Measurements from ENCODE around the gene DMRTC1B. TPM values are rescaled to one million over a fixed set of nuclear protein-coding genes. Genes with fewer than 3 reads are reported as not detected.
"Not testable (repeated sequence)": the region's sequence is repeated elsewhere in the genome, so short reads cannot be mapped to it uniquely, and the experiment has no call there.

Gene DMRTC1B
- total and polyA plus RNA-seq, 2 experiments from 2014 or later, result not detected

DNA sequence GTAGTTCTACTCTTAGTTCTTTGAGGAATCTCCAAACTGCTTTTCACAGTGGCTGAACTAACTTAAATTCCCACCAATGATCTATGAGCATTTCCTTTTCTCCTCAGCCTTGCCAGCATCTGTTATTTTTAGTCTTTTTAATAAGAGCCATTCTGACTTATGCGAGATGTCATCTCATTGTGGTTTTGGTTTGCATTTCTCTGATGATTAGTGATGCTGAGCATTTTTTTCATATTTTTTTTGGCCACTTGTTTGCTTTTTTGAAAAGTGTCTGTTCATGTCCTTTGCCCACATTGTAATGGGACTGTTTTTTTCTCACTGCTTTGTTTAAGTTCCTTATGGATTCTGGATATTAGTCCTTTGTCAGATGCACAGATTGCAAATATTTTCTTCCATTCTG is 41.1 kb upstream of the DMRTC1B start:
- H3K27ac Mint-ChIP-seq, result no peak overlapping the region
- no peak overlapping the region for H3K4me3 ChIP-seq
- H3K27me3 ChIP-seq (ENCODE audit: insufficient read depth), result no peaks in the 10 kb centered on the region
- no peak overlapping the region for H3K4me2 ChIP-seq
- no peaks in the 10 kb centered on the region for H3K9me3 Mint-ChIP-seq
- H3K79me2 ChIP-seq (replicated peaks; ENCODE audit: insufficient read depth), result no peaks in the 10 kb centered on the region
- TF ChIP-seq ZNF331 (CRISPR knock-in tag; IDR thresholded peaks at IDR 0.05; ENCODE audit: low read depth), result no peak
- TF ChIP-seq, protein P1, sequence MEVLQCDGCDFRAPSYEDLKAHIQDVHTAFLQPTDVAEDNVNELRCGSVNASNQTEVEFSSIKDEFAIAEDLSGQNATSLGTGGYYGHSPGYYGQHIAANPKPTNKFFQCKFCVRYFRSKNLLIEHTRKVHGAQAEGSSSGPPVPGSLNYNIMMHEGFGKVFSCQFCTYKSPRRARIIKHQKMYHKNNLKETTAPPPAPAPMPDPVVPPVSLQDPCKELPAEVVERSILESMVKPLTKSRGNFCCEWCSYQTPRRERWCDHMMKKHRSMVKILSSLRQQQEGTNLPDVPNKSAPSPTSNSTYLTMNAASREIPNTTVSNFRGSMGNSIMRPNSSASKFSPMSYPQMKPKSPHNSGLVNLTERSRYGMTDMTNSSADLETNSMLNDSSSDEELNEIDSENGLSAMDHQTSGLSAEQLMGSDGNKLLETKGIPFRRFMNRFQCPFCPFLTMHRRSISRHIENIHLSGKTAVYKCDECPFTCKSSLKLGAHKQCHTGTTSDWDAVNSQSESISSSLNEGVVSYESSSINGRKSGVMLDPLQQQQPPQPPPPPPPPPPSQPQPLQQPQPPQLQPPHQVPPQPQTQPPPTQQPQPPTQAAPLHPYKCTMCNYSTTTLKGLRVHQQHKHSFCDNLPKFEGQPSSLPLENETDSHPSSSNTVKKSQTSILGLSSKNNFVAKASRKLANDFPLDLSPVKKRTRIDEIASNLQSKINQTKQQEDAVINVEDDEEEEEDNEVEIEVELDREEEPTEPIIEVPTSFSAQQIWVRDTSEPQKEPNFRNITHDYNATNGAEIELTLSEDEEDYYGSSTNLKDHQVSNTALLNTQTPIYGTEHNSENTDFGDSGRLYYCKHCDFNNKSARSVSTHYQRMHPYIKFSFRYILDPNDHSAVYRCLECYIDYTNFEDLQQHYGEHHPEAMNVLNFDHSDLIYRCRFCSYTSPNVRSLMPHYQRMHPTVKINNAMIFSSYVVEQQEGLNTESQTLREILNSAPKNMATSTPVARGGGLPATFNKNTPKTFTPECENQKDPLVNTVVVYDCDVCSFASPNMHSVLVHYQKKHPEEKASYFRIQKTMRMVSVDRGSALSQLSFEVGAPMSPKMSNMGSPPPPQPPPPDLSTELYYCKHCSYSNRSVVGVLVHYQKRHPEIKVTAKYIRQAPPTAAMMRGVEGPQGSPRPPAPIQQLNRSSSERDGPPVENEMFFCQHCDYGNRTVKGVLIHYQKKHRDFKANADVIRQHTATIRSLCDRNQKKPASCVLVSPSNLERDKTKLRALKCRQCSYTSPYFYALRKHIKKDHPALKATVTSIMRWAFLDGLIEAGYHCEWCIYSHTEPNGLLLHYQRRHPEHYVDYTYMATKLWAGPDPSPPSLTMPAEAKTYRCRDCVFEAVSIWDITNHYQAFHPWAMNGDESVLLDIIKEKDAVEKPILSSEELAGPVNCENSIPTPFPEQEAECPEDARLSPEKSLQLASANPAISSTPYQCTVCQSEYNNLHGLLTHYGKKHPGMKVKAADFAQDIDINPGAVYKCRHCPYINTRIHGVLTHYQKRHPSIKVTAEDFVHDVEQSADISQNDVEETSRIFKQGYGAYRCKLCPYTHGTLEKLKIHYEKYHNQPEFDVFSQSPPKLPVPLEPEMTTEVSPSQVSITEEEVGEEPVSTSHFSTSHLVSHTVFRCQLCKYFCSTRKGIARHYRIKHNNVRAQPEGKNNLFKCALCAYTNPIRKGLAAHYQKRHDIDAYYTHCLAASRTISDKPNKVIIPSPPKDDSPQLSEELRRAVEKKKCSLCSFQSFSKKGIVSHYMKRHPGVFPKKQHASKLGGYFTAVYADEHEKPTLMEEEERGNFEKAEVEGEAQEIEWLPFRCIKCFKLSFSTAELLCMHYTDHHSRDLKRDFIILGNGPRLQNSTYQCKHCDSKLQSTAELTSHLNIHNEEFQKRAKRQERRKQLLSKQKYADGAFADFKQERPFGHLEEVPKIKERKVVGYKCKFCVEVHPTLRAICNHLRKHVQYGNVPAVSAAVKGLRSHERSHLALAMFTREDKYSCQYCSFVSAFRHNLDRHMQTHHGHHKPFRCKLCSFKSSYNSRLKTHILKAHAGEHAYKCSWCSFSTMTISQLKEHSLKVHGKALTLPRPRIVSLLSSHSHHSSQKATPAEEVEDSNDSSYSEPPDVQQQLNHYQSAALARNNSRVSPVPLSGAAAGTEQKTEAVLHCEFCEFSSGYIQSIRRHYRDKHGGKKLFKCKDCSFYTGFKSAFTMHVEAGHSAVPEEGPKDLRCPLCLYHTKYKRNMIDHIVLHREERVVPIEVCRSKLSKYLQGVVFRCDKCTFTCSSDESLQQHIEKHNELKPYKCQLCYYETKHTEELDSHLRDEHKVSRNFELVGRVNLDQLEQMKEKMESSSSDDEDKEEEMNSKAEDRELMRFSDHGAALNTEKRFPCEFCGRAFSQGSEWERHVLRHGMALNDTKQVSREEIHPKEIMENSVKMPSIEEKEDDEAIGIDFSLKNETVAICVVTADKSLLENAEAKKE (CRISPR knock-in tag; IDR thresholded peaks at IDR 0.05), result no peak
- H3K4me1 ChIP-seq (ENCODE audit: insufficient read depth), result peaks cover 4% of the 10 kb centered on the region; the same call in 1 of the 2 replicates
- H3K27me3 Mint-ChIP-seq (ENCODE audit: insufficient read depth, low read depth, poor library complexity), result peaks cover 2% of the 10 kb centered on the region
- H3K27ac ChIP-seq (ENCODE audit: low read depth), result no peak overlapping the region
- H3K4me1 Mint-ChIP-seq, result peaks cover 18% of the 10 kb centered on the region
- no peak for ATAC-seq
- H3F3A ChIP-seq (replicated peaks; ENCODE audit: low read depth), result no peaks in the 10 kb centered on the region
- no peaks in the 10 kb centered on the region for H3K9me2 ChIP-seq (ENCODE audit: insufficient read depth)
- H3K36me3 Mint-ChIP-seq (ENCODE audit: low read depth), result no peaks in the 10 kb centered on the region
- H3K4me3 Mint-ChIP-seq, result no peak overlapping the region
- H3K36me3 ChIP-seq (ENCODE audit: insufficient read depth), result no peaks in the 10 kb centered on the region
- no peak for DNase-seq (ENCODE audit: low spot score)
- H2AFZ ChIP-seq, result no peak overlapping the region
- no peaks in the 10 kb centered on the region for H4K20me1 ChIP-seq (replicated peaks; ENCODE audit: insufficient read depth)

DNA sequence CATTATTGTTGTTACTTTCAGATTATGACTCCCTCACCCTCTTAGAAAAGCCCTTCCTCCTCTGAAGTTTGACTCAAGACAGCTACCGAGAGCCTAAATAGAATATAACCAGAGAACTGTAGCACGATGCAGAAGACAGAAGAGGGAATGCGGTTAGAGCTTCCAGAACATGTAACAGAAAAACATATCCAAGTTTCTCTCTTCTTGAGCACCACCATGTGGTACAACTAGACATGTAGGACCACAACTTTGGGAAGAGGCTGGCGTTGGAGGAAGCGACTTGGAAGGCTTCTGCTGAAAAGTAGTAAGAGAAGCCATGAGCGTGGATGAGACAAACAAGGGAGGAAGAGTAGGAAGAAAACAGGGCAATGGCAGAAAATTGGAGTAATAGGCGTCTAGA is 31.1 kb upstream of the DMRTC1B start:
- not testable (repeated sequence) for H3F3A ChIP-seq (replicated peaks; ENCODE audit: low read depth); H3K4me3 Mint-ChIP-seq; H3K27me3 Mint-ChIP-seq (ENCODE audit: insufficient read depth, low read depth, poor library complexity); H3K4me2 ChIP-seq; H3K36me3 Mint-ChIP-seq (ENCODE audit: low read depth); H3K9me2 ChIP-seq (ENCODE audit: insufficient read depth); H3K27me3 ChIP-seq (ENCODE audit: insufficient read depth); DNase-seq (ENCODE audit: low spot score); H3K27ac Mint-ChIP-seq; H3K4me3 ChIP-seq; ATAC-seq; H2AFZ ChIP-seq; H3K79me2 ChIP-seq (replicated peaks; ENCODE audit: insufficient read depth); H4K20me1 ChIP-seq (replicated peaks; ENCODE audit: insufficient read depth); H3K9me3 Mint-ChIP-seq; H3K27ac ChIP-seq (ENCODE audit: low read depth); H3K4me1 ChIP-seq (ENCODE audit: insufficient read depth); H3K36me3 ChIP-seq (ENCODE audit: insufficient read depth); H3K4me1 Mint-ChIP-seq

DNA sequence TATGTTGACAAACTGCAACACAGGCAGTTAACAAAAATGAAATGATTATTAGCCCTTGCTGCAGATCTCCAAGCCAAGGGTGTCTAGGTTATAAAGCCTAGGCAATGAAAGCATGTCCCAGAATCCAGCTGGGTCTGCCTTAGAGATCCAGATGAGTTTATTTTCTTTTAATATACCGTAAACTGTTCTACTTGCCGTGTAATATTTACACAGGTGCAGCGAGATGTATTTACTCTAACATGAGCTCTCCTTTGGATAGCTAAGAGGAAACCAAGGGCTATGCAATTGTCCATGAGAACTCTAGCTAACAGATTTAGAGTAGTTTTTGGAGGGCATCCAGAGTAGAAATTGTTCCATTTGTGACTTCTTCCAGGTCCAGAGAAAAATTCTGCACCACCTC is 28.1 kb upstream of the DMRTC1B start:
- H3K36me3 ChIP-seq (ENCODE audit: insufficient read depth); H3K4me1 Mint-ChIP-seq; H3F3A ChIP-seq (replicated peaks; ENCODE audit: low read depth); H2AFZ ChIP-seq; ATAC-seq; H3K27me3 Mint-ChIP-seq (ENCODE audit: insufficient read depth, low read depth, poor library complexity); H3K4me2 ChIP-seq; H4K20me1 ChIP-seq (replicated peaks; ENCODE audit: insufficient read depth); H3K4me3 Mint-ChIP-seq; H3K4me3 ChIP-seq; H3K27me3 ChIP-seq (ENCODE audit: insufficient read depth); H3K27ac ChIP-seq (ENCODE audit: low read depth); DNase-seq (ENCODE audit: low spot score); H3K79me2 ChIP-seq (replicated peaks; ENCODE audit: insufficient read depth); H3K9me3 Mint-ChIP-seq; H3K27ac Mint-ChIP-seq; H3K36me3 Mint-ChIP-seq (ENCODE audit: low read depth); H3K4me1 ChIP-seq (ENCODE audit: insufficient read depth); H3K9me2 ChIP-seq (ENCODE audit: insufficient read depth): not testable (repeated sequence)

DNA sequence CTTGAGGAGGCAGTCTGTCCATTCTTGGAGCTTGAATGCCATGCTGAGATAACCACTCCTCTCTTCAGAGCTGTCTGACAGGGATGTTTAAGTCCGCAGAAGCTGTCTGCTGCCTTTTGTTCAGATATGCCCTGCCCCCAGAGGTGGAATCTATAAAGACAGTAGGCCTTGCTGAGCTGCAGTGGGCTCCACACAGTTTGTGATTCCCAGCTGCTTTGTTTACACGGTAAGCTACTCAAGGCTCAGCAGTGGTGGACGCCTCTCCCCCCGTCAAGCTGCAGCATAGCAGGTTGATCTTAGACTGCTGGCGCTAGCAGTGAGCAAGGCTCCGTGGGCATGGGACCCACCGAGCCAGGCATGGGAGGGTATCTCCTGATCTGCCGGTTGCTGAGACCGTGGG is 16.2 kb upstream of the DMRTC1B start:
- peak; percentile 33 for ATAC-seq
- H3K4me1 Mint-ChIP-seq; H3K9me2 ChIP-seq (ENCODE audit: insufficient read depth); H3K4me3 ChIP-seq; DNase-seq (ENCODE audit: low spot score); H3K79me2 ChIP-seq (replicated peaks; ENCODE audit: insufficient read depth); H3K27me3 Mint-ChIP-seq (ENCODE audit: insufficient read depth, low read depth, poor library complexity); H3K27ac ChIP-seq (ENCODE audit: low read depth); H3K4me3 Mint-ChIP-seq; H3K4me1 ChIP-seq (ENCODE audit: insufficient read depth); H4K20me1 ChIP-seq (replicated peaks; ENCODE audit: insufficient read depth); H3F3A ChIP-seq (replicated peaks; ENCODE audit: low read depth); H2AFZ ChIP-seq; H3K36me3 ChIP-seq (ENCODE audit: insufficient read depth); H3K36me3 Mint-ChIP-seq (ENCODE audit: low read depth); H3K27me3 ChIP-seq (ENCODE audit: insufficient read depth); H3K4me2 ChIP-seq; H3K27ac Mint-ChIP-seq; H3K9me3 Mint-ChIP-seq: not testable (repeated sequence)

DNA sequence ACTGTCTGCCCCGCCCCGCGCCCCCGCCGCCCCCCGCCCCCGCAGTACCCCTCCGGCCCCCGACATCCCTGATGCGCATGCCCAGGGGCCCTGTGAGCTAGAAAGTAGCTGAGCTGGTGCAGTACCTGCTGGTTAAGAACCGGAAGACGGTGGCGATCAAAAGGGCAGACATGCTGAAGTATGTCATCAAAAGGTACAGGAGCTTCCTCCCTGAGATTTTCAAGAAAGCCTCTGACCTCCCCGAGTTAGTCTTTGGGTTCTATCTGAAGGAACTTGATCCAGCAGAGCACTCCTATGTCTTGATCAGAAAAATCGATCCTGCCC is 739 bp downstream of the DMRTC1B start:
- H2AFZ ChIP-seq; H3K9me3 Mint-ChIP-seq; H3K4me3 Mint-ChIP-seq; H3K79me2 ChIP-seq (replicated peaks; ENCODE audit: insufficient read depth); H3K27ac ChIP-seq (ENCODE audit: low read depth); H4K20me1 ChIP-seq (replicated peaks; ENCODE audit: insufficient read depth); DNase-seq (ENCODE audit: low spot score); H3K27ac Mint-ChIP-seq; H3K4me1 ChIP-seq (ENCODE audit: insufficient read depth); H3K36me3 Mint-ChIP-seq (ENCODE audit: low read depth); H3F3A ChIP-seq (replicated peaks; ENCODE audit: low read depth); H3K4me2 ChIP-seq; H3K9me2 ChIP-seq (ENCODE audit: insufficient read depth); H3K4me1 Mint-ChIP-seq; H3K27me3 Mint-ChIP-seq (ENCODE audit: insufficient read depth, low read depth, poor library complexity); H3K4me3 ChIP-seq; H3K36me3 ChIP-seq (ENCODE audit: insufficient read depth); H3K27me3 ChIP-seq (ENCODE audit: insufficient read depth): not testable (repeated sequence)
- peak; percentile 69 for ATAC-seq
